Keratinocyte (primary cell): ENCODE data around the gene ARID3A.

ENCODE experiments used
- EZH2 ChIP-seq: IDR thresholded peaks from one replicate; pipeline ENCODE4 v1.6.1; 2012; ENCODE audit warnings: inconsistent platforms, mild to moderate bottlenecking, low read length, moderate library complexity
- TF ChIP-seq, protein P1 (sequence below), 3 experiments: IDR thresholded peaks in 1 of 3; conservative IDR thresholded peaks in 1 of 3; optimal IDR thresholded peaks in 1 of 3; 2 replicates in 2 of 3; 3 replicates in 1 of 3; pipeline versions ENCODE3 to v1.5.1; 2011; ENCODE audit warnings: low read length in 3 of 3, mild to moderate bottlenecking in 3 of 3, moderate library complexity in 2 of 3, control low read depth in 1 of 3, inconsistent platforms in 1 of 3; ENCODE audit not compliant: insufficient read depth in 2 of 3; ENCODE audit errors: extremely low read depth in 1 of 3

DNA sequence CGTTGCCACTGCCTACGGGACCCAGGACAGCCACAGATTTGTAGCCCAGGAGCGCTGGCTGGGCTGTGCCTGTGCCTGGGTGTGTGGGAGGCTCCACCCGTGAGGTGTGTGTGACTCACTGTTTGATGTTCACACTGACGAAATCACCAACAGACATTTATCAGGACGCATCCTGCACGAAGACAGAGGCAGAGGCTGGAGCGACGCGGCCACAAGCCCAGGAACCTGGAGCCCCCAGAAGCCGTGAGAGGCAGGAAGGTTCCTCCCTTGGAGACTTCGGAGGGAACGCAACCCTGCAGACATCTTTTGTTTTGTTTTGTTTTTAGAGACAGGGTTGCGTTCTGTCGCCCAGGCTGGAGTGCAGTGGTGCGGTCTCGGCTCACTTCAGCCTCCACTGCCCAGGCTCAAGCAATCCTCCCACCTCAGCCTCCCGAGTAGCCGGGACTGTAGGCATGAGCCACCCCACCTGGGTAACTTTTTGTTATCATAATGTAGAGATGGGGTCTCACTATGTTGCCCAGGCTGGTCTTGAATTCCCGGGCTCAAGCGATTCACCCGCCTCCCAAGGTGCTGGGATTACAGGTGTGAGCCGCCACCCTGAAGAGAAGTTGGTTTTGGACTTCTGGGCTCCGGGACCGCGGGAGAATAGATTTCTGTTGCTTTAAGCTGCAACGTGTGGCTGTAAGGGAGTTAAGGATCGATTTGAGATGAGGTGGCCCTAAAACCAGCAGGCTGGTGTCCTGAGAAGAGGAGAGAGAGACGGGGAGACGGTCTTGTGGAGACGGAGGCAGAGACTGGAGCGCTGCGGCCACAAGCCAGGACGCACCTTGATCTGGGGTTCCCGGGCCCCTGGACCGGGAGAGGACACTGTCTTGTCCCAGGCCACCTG is 33.4 kb downstream of the ARID3A start:
- TF ChIP-seq EZH2, result no peak
- TF ChIP-seq, protein P1, sequence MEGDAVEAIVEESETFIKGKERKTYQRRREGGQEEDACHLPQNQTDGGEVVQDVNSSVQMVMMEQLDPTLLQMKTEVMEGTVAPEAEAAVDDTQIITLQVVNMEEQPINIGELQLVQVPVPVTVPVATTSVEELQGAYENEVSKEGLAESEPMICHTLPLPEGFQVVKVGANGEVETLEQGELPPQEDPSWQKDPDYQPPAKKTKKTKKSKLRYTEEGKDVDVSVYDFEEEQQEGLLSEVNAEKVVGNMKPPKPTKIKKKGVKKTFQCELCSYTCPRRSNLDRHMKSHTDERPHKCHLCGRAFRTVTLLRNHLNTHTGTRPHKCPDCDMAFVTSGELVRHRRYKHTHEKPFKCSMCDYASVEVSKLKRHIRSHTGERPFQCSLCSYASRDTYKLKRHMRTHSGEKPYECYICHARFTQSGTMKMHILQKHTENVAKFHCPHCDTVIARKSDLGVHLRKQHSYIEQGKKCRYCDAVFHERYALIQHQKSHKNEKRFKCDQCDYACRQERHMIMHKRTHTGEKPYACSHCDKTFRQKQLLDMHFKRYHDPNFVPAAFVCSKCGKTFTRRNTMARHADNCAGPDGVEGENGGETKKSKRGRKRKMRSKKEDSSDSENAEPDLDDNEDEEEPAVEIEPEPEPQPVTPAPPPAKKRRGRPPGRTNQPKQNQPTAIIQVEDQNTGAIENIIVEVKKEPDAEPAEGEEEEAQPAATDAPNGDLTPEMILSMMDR (optimal IDR thresholded peaks at IDR 0.05 in 1 of 3, IDR thresholded peaks at IDR 0.05 in 1 of 3, conservative IDR thresholded peaks at IDR 0.05 in 1 of 3; ENCODE audit: extremely low read depth in 1 of 3, insufficient read depth in 2 of 3, low read length in 3 of 3), result no peak
